ENCODE results near the gene MT4. TPM values are rescaled to one million over a fixed set of nuclear protein-coding genes. Genes with fewer than 3 reads are reported as not detected.

Gene MT4
- total and polyA plus RNA-seq, 2 of the 4 experiments (the other 2 are of a cell fraction) = not detected

DNA sequence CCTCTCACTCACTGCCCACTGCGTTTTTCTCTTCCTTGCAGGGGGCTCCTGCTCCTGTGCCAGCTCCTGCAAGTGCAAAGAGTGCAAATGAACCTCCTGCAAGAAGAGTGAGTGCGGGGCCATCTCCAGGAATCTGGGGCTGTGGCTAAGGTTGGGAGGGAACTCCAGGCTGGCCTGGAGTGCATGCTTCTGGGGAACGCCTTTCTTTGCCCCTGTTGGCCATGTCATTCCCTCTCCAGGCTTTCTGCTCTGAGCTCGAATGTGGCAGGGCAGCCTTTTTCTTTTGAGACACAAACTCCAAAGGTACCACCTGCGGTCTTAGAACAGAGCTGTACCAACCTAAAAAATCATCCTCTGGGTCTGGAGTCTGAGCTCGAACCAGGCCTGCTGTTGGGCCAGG lies 53.3 kb downstream of the MT4 start:
- Histone ChIP-seq H2BK120ac (ENCODE audit: low read depth, low read length) (peak overlapping the region; percentile 30; the same call in 1 of the 2 replicates), H4K5ac (ENCODE audit: low read depth, low read length) (no peak overlapping the region), H2AK5ac (ENCODE audit: low read depth, low read length) (peak overlapping the region; percentile 96; the same call in 1 of the 2 replicates), H2AFZ (replicated peaks; ENCODE audit: low read length, poor library complexity) (no peak overlapping the region), H4K91ac (ENCODE audit: insufficient read depth, low read depth, low read length) (peak overlapping the region; percentile 75; the same call in 1 of the 2 replicates), H3K9me1 (ENCODE audit: insufficient read depth, low read length) (peaks cover 15% of the 10 kb centered on the region), H3K23ac (ENCODE audit: low read depth, low read length) (peak overlapping the region; percentile 50; the same call in 1 of the 2 replicates), H3K4ac (ENCODE audit: low read depth, low read length) (peak overlapping the region; percentile 89), H4K8ac (ENCODE audit: low read depth in 2 of 2, low read length in 2 of 2) (peak overlapping the region in 1 of 2 experiments; percentile 72; a peak in 2 of 4 replicates), H3K27ac (ENCODE audit: insufficient read depth, low read length) (no peak overlapping the region), H2AK9ac (replicated peaks; ENCODE audit: low read depth, low read length, poor library complexity) (no peak overlapping the region), H3K56ac (ENCODE audit: extremely low read depth, insufficient read depth, low read length) (no peak overlapping the region), H3K18ac (ENCODE audit: low read depth, low read length) (no peak overlapping the region), H3K27me3 (ENCODE audit: control insufficient read depth, insufficient read depth, low read length) (no peaks in the 10 kb centered on the region), H3K9me3 (ENCODE audit: control insufficient read depth, insufficient read depth, low read length) (no peaks in the 10 kb centered on the region), H2BK15ac (ENCODE audit: low read depth, low read length) (0 out of 3 replicates have a peak overlapping the region, but pooled peaks have one; percentile 97), H4K20me1 (ENCODE audit: insufficient read depth, low read length) (no peaks in the 10 kb centered on the region), H3K4me1 (ENCODE audit: control insufficient read depth, insufficient read depth, low read length) (peaks cover 17% of the 10 kb centered on the region), H3K36me3 (ENCODE audit: control insufficient read depth, insufficient read depth, low read length) (no peaks in the 10 kb centered on the region), H3K4me3 (ENCODE audit: insufficient read depth, low read depth, low read length) (no peak overlapping the region), H3K4me2 (ENCODE audit: low read depth, low read length) (peak overlapping the region; percentile 74; the same call in 1 of the 2 replicates), H3K14ac (replicated peaks; ENCODE audit: low read depth, low read length) (peak overlapping the region; percentile 78; the same call in 1 of the 2 replicates), H2BK5ac (ENCODE audit: low read depth, low read length, poor library complexity, severe bottlenecking) (no peak overlapping the region), H3K79me1 (ENCODE audit: low read depth in 1 of 2, low read length in 2 of 2) (peaks cover 2 to 28% of the 10 kb centered on the region in 2 experiments; a peak in 2 of 4 replicates), H3K9ac (ENCODE audit: low read depth, low read length) (no peak overlapping the region), H2BK20ac (ENCODE audit: low read depth, low read length) (peak overlapping the region; percentile 51; the same call in 1 of the 2 replicates)
- in situ Hi-C loops (cut with MboI; ENCODE audit: low sequenced_read_pairs) (no loop called here), intact Hi-C loops (cut with micrococcal nuclease) (no loop called here), dilution Hi-C loops (cut with HindIII; ENCODE audit: low sequenced_read_pairs, unreplicated experiment) (no loop called here)
- no CpG with 5 or more reads among the region's 6 CpGs for WGBS, 2 experiments (ENCODE audit: extremely low coverage in 2 of 2, insufficient read length in 1 of 2)
- ChIA-PET CTCF (interaction anchor here (0.9 to 1.3 kb wide), 2 partner anchors 55 to 84 kb away, joined by 3 read pairs; no protein-coding TSS in a partner anchor), POLR2A (ENCODE audit: unreplicated experiment) (interaction anchor here (1.0 kb wide), 1 partner anchor 7 kb away, joined by 12 read pairs; the partner anchor contains the start of gene MT1E)
- TF ChIP-seq NFE2L2 (IDR thresholded peaks at IDR 0.05; ENCODE audit: low read depth, low read length) (no peak), FOS (IDR thresholded peaks at IDR 0.05; ENCODE audit: low read depth, low read length) (no peak), MAZ (IDR thresholded peaks at IDR 0.05; ENCODE audit: borderline replicate concordance, low read depth, low read length) (no peak), MAFK (IDR thresholded peaks at IDR 0.05; ENCODE audit: low read depth, low read length) (no peak), RAD21 (IDR thresholded peaks at IDR 0.05; ENCODE audit: low read length) (no peak), MXI1 (IDR thresholded peaks at IDR 0.05; ENCODE audit: borderline replicate concordance, low read depth, low read length) (no peak), SMC3 (IDR thresholded peaks at IDR 0.05; ENCODE audit: low read depth, low read length) (no peak), RFX5 (IDR thresholded peaks at IDR 0.05; ENCODE audit: low read depth, low read length) (no peak), CEBPB (IDR thresholded peaks at IDR 0.05; ENCODE audit: low read depth, low read length) (no peak), POLR2A (IDR thresholded peaks at IDR 0.05; ENCODE audit: low read depth, low read length) (no peak), CHD1 (IDR thresholded peaks at IDR 0.05; ENCODE audit: low read depth, low read length) (no peak)
- TF ChIP-seq, protein P1, sequence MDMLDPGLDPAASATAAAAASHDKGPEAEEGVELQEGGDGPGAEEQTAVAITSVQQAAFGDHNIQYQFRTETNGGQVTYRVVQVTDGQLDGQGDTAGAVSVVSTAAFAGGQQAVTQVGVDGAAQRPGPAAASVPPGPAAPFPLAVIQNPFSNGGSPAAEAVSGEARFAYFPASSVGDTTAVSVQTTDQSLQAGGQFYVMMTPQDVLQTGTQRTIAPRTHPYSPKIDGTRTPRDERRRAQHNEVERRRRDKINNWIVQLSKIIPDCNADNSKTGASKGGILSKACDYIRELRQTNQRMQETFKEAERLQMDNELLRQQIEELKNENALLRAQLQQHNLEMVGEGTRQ (IDR thresholded peaks at IDR 0.05; ENCODE audit: low read depth, low read length) = no peak
- TF ChIP-seq, protein P2, sequence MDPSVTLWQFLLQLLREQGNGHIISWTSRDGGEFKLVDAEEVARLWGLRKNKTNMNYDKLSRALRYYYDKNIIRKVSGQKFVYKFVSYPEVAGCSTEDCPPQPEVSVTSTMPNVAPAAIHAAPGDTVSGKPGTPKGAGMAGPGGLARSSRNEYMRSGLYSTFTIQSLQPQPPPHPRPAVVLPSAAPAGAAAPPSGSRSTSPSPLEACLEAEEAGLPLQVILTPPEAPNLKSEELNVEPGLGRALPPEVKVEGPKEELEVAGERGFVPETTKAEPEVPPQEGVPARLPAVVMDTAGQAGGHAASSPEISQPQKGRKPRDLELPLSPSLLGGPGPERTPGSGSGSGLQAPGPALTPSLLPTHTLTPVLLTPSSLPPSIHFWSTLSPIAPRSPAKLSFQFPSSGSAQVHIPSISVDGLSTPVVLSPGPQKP (IDR thresholded peaks at IDR 0.05; ENCODE audit: borderline replicate concordance, low read depth, low read length) = no peak
- TF ChIP-seq, protein P3, sequence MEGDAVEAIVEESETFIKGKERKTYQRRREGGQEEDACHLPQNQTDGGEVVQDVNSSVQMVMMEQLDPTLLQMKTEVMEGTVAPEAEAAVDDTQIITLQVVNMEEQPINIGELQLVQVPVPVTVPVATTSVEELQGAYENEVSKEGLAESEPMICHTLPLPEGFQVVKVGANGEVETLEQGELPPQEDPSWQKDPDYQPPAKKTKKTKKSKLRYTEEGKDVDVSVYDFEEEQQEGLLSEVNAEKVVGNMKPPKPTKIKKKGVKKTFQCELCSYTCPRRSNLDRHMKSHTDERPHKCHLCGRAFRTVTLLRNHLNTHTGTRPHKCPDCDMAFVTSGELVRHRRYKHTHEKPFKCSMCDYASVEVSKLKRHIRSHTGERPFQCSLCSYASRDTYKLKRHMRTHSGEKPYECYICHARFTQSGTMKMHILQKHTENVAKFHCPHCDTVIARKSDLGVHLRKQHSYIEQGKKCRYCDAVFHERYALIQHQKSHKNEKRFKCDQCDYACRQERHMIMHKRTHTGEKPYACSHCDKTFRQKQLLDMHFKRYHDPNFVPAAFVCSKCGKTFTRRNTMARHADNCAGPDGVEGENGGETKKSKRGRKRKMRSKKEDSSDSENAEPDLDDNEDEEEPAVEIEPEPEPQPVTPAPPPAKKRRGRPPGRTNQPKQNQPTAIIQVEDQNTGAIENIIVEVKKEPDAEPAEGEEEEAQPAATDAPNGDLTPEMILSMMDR (conservative IDR thresholded peaks at IDR 0.05; ENCODE audit: low read depth, low read length) = no peak
- no peak for DNase-seq
- ATAC-seq (ENCODE audit: low read depth) = no peak
- no TSS peak for BruUV-seq (replicated peaks)

Measured in IMR-90 (cell line).